ENCODE results near the gene HNRNPUL2.

DNA sequence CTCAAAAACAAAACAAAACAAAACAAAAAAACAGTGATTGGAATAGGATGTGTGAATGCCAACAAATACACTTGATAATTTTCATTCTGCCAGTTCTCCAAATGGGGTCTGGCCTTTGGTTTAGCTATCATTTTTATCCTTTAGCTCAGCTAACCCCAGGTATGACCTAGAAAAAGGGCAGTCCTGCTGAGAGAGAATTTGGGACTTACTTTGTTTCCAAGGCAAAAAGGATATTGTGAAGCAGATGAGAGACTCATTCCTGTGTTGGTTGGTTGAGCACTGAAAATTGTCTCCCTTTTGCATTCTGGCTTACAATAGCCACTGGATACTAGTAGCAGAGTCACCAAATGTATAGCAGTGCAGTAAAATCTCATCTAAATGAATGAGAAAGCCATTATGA is 9.9 kb upstream of the HNRNPUL2 start:
- TF ChIP-seq, protein P1, sequence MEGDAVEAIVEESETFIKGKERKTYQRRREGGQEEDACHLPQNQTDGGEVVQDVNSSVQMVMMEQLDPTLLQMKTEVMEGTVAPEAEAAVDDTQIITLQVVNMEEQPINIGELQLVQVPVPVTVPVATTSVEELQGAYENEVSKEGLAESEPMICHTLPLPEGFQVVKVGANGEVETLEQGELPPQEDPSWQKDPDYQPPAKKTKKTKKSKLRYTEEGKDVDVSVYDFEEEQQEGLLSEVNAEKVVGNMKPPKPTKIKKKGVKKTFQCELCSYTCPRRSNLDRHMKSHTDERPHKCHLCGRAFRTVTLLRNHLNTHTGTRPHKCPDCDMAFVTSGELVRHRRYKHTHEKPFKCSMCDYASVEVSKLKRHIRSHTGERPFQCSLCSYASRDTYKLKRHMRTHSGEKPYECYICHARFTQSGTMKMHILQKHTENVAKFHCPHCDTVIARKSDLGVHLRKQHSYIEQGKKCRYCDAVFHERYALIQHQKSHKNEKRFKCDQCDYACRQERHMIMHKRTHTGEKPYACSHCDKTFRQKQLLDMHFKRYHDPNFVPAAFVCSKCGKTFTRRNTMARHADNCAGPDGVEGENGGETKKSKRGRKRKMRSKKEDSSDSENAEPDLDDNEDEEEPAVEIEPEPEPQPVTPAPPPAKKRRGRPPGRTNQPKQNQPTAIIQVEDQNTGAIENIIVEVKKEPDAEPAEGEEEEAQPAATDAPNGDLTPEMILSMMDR (IDR thresholded peaks at IDR 0.05; ENCODE audit: extremely low read depth in 1 of 2, insufficient read depth in 1 of 2, low read depth in 1 of 2, low read length in 2 of 2), result no peak
- no peak for TF ChIP-seq POLR2A (IDR thresholded peaks at IDR 0.05; ENCODE audit: low read depth, low read length)
